BE2C (cell line): Measurements from ENCODE around the gene ADGRL3.

Experiments used
- DNase-seq: peaks from one replicate; pipeline ENCODE4 v3.0.0-alpha.2; 2020
- H3K27me3 ChIP-seq: fragments of 250-450 bp; sonication (Bioruptor Pico); 2 replicates; pipeline ENCODE4 v1.5.1; 2020; ENCODE audit warnings: mild to moderate bottlenecking
- H3K36me3 ChIP-seq: fragments of 250-450 bp; sonication (Bioruptor Pico); 2 replicates; pipeline ENCODE4 v1.5.1; 2020; ENCODE audit warnings: mild to moderate bottlenecking
- H3K4me1 ChIP-seq: fragments of 250-450 bp; sonication (Bioruptor Pico); 2 replicates; pipeline ENCODE4 v1.5.1; 2020
- H3K4me3 ChIP-seq: 2 replicates; pipeline ENCODE4 v1.5.1; 2011; ENCODE audit warnings: low read depth, low read length
- H3K9me3 ChIP-seq: fragments of 250-450 bp; sonication (Bioruptor Pico); 2 replicates; pipeline ENCODE4 v1.5.1; 2020
- TF ChIP-seq, protein P1 (sequence below): IDR thresholded peaks from 2 replicates; pipeline ENCODE4 v1.5.1; 2012; ENCODE audit warnings: mild to moderate bottlenecking, low read depth, low read length

The ADGRL3 gene

DNA sequence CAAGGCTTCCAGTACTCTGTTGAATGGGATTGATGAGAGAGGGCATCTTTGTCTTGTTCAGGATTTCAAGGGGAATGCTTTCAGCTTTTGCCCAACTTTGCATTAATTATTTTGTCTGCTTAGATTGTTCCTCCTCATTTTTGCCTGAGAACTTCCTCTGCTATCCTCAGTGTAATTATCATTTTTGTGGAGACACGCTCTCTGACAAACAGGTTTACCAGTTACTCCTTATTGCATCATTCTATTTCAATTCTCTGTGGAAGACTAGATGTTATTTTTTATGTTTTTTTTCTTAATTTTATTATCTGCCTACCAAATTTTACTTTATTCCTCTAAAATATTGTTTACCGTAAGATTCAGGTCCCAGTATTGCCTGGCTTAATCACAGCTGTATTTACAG is 349.2 kb downstream of the ADGRL3 start:
- no peak overlapping the region for H3K4me3 ChIP-seq
- DNase-seq, result no peak
- H3K36me3 ChIP-seq, result no peaks in the 10 kb centered on the region
- H3K4me1 ChIP-seq, result no peaks in the 10 kb centered on the region
- H3K27me3 ChIP-seq, result no peaks in the 10 kb centered on the region
- TF ChIP-seq, protein P1, sequence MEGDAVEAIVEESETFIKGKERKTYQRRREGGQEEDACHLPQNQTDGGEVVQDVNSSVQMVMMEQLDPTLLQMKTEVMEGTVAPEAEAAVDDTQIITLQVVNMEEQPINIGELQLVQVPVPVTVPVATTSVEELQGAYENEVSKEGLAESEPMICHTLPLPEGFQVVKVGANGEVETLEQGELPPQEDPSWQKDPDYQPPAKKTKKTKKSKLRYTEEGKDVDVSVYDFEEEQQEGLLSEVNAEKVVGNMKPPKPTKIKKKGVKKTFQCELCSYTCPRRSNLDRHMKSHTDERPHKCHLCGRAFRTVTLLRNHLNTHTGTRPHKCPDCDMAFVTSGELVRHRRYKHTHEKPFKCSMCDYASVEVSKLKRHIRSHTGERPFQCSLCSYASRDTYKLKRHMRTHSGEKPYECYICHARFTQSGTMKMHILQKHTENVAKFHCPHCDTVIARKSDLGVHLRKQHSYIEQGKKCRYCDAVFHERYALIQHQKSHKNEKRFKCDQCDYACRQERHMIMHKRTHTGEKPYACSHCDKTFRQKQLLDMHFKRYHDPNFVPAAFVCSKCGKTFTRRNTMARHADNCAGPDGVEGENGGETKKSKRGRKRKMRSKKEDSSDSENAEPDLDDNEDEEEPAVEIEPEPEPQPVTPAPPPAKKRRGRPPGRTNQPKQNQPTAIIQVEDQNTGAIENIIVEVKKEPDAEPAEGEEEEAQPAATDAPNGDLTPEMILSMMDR, result no peak
- no peaks in the 10 kb centered on the region for H3K9me3 ChIP-seq

DNA sequence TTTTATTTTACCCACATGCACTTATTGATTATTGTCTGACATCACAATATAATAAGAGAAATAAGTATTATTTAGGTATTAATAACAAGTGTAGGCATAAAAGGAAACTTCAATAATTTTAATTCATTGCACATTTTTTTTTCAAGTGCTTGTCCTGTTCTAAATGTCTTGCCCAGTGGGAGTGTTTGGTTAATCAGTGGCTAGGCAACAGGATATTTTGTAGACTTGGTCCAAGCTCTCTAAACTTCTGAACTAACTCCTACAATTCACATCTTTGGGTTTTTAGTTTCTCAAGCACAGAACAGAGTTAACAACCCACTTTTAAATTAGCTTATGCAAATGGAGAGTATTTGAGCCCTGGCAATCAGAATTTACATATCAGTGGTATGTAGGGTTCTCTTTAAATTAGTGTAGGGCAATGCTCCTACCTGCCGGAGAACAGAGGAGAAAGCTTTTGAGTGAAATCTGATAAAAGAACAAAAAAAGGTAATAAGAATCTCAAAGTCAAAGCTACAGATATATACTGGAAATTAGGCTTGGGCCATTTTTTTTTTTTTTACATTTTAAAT is 353.5 kb downstream of the ADGRL3 start:
- Histone ChIP-seq H3K9me3 (no peaks in the 10 kb centered on the region), H3K36me3 (no peaks in the 10 kb centered on the region), H3K4me3 (no peak overlapping the region), H3K4me1 (no peaks in the 10 kb centered on the region), H3K27me3 (no peaks in the 10 kb centered on the region)
- TF ChIP-seq, protein P1, result no peak
- DNase-seq, result no peak

DNA sequence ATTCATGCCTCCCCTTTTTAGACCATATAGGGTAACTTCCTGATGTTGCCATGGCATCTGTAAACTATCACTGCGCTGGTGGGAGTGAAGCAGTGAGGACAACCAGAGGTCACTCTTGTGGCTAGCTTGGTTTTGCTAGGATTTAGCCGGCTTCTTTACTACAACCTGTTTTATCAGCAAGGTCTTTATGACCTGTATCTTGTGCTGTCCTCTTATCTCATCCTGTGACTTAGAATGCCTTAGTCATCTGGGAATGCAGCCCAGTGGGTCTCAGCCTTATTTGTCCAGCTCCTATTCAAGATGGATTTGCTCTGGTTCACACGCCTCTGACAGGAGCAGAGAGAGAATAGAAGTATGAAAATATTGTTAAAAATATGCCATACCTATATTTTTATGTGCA is 355.7 kb downstream of the ADGRL3 start:
- no peak for DNase-seq
- Histone ChIP-seq H3K27me3 (no peaks in the 10 kb centered on the region), H3K36me3 (no peaks in the 10 kb centered on the region), H3K4me1 (no peaks in the 10 kb centered on the region), H3K9me3 (no peaks in the 10 kb centered on the region; the same call in 1 of the 2 replicates), H3K4me3 (no peak overlapping the region)
- TF ChIP-seq, protein P1, result no peak

DNA sequence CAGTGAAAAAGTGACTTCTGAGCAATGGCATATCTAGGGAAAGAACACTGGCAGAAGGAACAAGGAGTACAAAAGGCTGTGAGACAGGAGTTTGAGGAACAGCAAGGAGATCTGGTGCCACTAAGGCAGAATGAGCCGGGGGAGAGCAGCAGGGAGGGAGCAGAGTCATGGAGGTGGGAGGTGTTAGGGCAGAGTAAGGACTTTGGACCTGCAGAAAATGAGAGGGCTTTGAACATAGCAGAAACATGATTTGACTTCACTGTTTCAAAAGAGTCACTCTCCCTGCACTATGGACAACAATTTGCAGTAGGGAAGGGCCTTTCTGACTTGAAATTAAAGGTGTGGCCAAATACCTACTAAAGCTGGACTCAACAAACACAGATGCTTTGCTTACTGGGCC is 356.2 kb downstream of the ADGRL3 start:
- Histone ChIP-seq H3K27me3 (no peaks in the 10 kb centered on the region), H3K9me3 (no peaks in the 10 kb centered on the region; the same call in 1 of the 2 replicates), H3K36me3 (no peaks in the 10 kb centered on the region), H3K4me3 (no peak overlapping the region), H3K4me1 (no peaks in the 10 kb centered on the region)
- DNase-seq, result no peak
- TF ChIP-seq, protein P1, result no peak

DNA sequence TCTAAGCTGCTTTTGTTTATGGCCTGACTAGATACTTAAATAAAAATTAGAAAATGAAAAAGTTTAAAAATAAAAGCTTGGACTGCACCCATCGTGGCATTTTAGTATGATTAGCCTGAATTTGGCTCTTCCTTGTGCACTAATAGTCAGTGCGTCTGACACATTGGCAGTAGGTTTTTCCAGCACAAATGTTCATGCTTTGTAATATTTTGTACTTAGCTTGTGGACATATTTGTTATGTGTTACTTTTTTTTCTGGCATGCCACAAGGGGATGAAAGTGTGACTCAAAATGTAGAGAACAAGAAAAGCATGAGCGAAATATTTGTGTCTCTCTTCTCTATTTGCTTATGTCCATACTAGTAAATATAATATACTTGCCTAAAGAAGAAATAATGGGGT is 359.3 kb downstream of the ADGRL3 start:
- DNase-seq, result no peak
- H3K36me3 ChIP-seq, result no peaks in the 10 kb centered on the region

DNA sequence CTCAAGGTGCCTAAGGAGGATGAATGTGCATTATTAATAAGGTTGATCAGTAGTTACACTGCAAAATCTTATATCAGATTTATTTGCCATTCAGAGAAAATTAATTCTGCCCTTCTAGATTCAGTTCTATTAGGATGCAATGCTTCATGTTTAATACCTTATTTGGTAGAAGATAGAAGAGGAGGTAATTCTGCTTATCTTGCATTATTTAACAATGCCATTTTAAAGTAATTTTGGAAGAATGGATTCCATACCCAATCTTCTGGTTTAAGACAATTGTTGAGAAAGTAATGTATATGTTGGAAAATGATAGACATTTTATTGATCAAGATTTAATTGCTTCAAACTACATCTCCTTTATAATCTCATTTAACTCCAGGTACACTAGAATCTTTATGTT is 360.9 kb downstream of the ADGRL3 start:
- Histone ChIP-seq H3K36me3 (no peaks in the 10 kb centered on the region), H3K9me3 (no peaks in the 10 kb centered on the region; the same call in 1 of the 2 replicates), H3K4me3 (no peak overlapping the region), H3K4me1 (no peaks in the 10 kb centered on the region), H3K27me3 (no peaks in the 10 kb centered on the region)
- DNase-seq, result no peak
- TF ChIP-seq, protein P1, result no peak

More for the DNA sequence above, 359.3 kb downstream of the ADGRL3 start:
- H3K4me3 ChIP-seq, result no peak overlapping the region
- TF ChIP-seq, protein P1, result no peak
- no peaks in the 10 kb centered on the region; the same call in 1 of the 2 replicates for H3K9me3 ChIP-seq
- H3K27me3 ChIP-seq, result no peaks in the 10 kb centered on the region
- H3K4me1 ChIP-seq, result no peaks in the 10 kb centered on the region
